Hepatocyte (in vitro differentiated cells): ENCODE data around the gene IMMP2L. TPM values are rescaled to one million over a fixed set of nuclear protein-coding genes. Genes with fewer than 3 reads are reported as not detected.

ENCODE experiments used
- DNase-seq: peaks from one replicate; pipeline ENCODE4 v3.0.0-alpha.2; 2016; ENCODE audit warnings: low spot score
- H2AFZ ChIP-seq: fragments of 200-600 bp; sonication (generic); 2 replicates; pipeline ENCODE4 v1.6.0; 2016; ENCODE audit warnings: antibody characterized with exemption, mild to moderate bottlenecking
- H3K27ac ChIP-seq: fragments of 200-600 bp; sonication (generic); 2 replicates; pipeline ENCODE4 v1.5.1; 2016; ENCODE audit warnings: mild to moderate bottlenecking
- H3K27me3 ChIP-seq: fragments of 200-600 bp; sonication (generic); 2 replicates; pipeline ENCODE4 v1.6.1; 2016
- H3K36me3 ChIP-seq: fragments of 200-600 bp; sonication (generic); replicated peaks from 2 replicates; pipeline ENCODE4 v1.5.1; 2016; ENCODE audit warnings: low read depth; ENCODE audit not compliant: insufficient read depth
- H3K4me1 ChIP-seq: fragments of 200-600 bp; sonication (generic); 2 replicates; pipeline ENCODE4 v1.5.1; 2016; ENCODE audit warnings: mild to moderate bottlenecking, moderate library complexity; ENCODE audit not compliant: insufficient read depth
- H3K4me2 ChIP-seq: fragments of 200-600 bp; sonication (generic); 2 replicates; pipeline ENCODE4 v1.6.0; 2016
- H3K4me3 ChIP-seq: fragments of 200-600 bp; sonication (generic); 2 replicates; pipeline ENCODE4 v1.5.1; 2016; ENCODE audit warnings: mild to moderate bottlenecking
- H3K79me2 ChIP-seq: fragments of 200-600 bp; sonication (generic); 2 replicates; pipeline ENCODE4 v1.6.0; 2017; ENCODE audit warnings: mild to moderate bottlenecking
- H3K9me2 ChIP-seq: fragments of 200-600 bp; sonication (generic); replicated peaks from 2 replicates; pipeline ENCODE4 v1.6.0; 2017; ENCODE audit warnings: mild to moderate bottlenecking; ENCODE audit not compliant: insufficient read depth
- H3K9me3 ChIP-seq: fragments of 200-600 bp; sonication (generic); 2 replicates; pipeline ENCODE4 v1.5.1; 2016; ENCODE audit warnings: low read depth, mild to moderate bottlenecking
- H4K20me1 ChIP-seq: fragments of 200-600 bp; sonication (generic); 2 replicates; pipeline ENCODE4 v1.6.0; 2016; ENCODE audit warnings: mild to moderate bottlenecking; ENCODE audit not compliant: insufficient read depth, poor library complexity, severe bottlenecking
- CTCF ChIP-seq: fragments of 200-600 bp; sonication (generic); IDR thresholded peaks from 2 replicates; pipeline ENCODE4 v1.5.1; 2016; ENCODE audit warnings: antibody characterized with exemption, mild to moderate bottlenecking; ENCODE audit not compliant: poor library complexity
- EZH2 ChIP-seq: fragments of 200-600 bp; sonication (generic); IDR thresholded peaks from 2 replicates; pipeline ENCODE4 v1.6.1; 2016; ENCODE audit warnings: antibody characterized with exemption, mild to moderate bottlenecking, borderline replicate concordance
- EZH2phosphoT487 ChIP-seq: fragments of 200-600 bp; sonication (generic); IDR thresholded peaks from one replicate; pipeline ENCODE4 v1.6.1; 2018; ENCODE audit warnings: antibody characterized with exemption, mild to moderate bottlenecking, low read depth, moderate library complexity; ENCODE audit not compliant: unreplicated experiment, severe bottlenecking
- WGBS: methylation state at CpG from one replicate; pipeline ENCODE4 v1.1.6; 2016; ENCODE audit warnings: low lambda C conversion rate; ENCODE audit errors: missing lambda C conversion rate; 5-methylcytosine and 5-hydroxymethylcytosine counted together
- polyA plus RNA-seq: library from polyadenylated mRNA; unstranded; fragments of >200 nt; fragmentation: Nextera tagmentation; extraction: Ambion mirVana; gene quantifications from 2 replicates; pipeline ENCODE4 v1.2.1, GENCODE V29; 2016
- total RNA-seq: library from RNA; depleted of rRNA; stranded (reverse); fragments of >200 nt; gene quantifications from 2 replicates; pipeline ENCODE4 v1.2.3, GENCODE V29; 2014

IMMP2L gene
- total and polyA plus RNA-seq, 2 experiments from 2014 or later, result 13.3 to 17.6 TPM

- Histone ChIP-seq H3K27me3 (no peaks in the 10 kb centered on the region), H3K4me1 (peaks cover 7% of the 10 kb centered on the region), H4K20me1 (no peaks in the 10 kb centered on the region), H3K27ac (no peak overlapping the region), H2AFZ (no peak overlapping the region), H3K9me2 (no peaks in the 10 kb centered on the region), H3K4me2 (no peak overlapping the region), H3K4me3 (no peak overlapping the region), H3K36me3 (no peaks in the 10 kb centered on the region), H3K79me2 (no peaks in the 10 kb centered on the region), H3K9me3 (no peaks in the 10 kb centered on the region)
- TF ChIP-seq EZH2phosphoT487 (no peak), EZH2 (no peak), CTCF (no peak)
- DNase-seq, result no peak
These were observed 532.0 kb downstream of the IMMP2L start for GRCh38 chr7:111030336-111030735.

GRCh38 chr7:111029574-111030251 is 532.6 kb downstream of the IMMP2L start:
- no peaks in the 10 kb centered on the region for H3K9me3 ChIP-seq
- no peaks in the 10 kb centered on the region for H3K79me2 ChIP-seq
- no peak overlapping the region for H3K4me3 ChIP-seq
- WGBS, result 44% methylated on average over 1 of the region's 1 CpG
- DNase-seq, result peak; percentile 33
- H3K27me3 ChIP-seq, result no peaks in the 10 kb centered on the region
- TF ChIP-seq EZH2phosphoT487 (no peak), EZH2 (no peak), CTCF (no peak)
- no peaks in the 10 kb centered on the region for H3K36me3 ChIP-seq
- H3K27ac ChIP-seq, result peak overlapping the region; percentile 23
- no peak overlapping the region for H3K4me2 ChIP-seq
- H3K4me1 ChIP-seq, result peaks cover 7% of the 10 kb centered on the region
- no peak overlapping the region for H2AFZ ChIP-seq
- no peaks in the 10 kb centered on the region for H3K9me2 ChIP-seq
- no peaks in the 10 kb centered on the region for H4K20me1 ChIP-seq

DNA sequence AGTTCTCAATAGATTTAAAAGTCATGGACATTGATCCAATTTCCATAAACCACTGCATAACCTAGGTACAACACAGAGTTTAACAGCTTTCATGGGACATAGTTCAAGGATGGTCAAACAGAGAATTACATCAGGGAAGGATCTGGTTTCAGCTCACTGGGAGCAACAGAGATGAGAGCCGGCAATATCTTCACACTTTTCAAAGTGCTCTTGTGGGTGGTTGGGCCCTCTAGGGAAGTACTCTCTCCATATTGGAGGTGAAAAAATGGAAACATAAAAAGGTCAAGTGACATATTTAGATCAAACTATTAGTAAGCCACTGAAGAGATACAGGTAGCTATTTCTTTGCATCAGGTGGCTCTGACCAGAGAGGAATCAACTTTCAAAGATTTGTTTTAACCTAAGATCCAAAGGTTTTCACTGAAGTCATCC is 533.1 kb downstream of the IMMP2L start:
- H3K36me3 ChIP-seq, result no peaks in the 10 kb centered on the region
- no peak for TF ChIP-seq EZH2phosphoT487
- no peak for TF ChIP-seq EZH2
- no peak for TF ChIP-seq CTCF
- H3K9me3 ChIP-seq, result no peaks in the 10 kb centered on the region
- H3K27ac ChIP-seq, result peak overlapping the region; percentile 23
- WGBS, result 60% methylated on average over 1 of the region's 1 CpG
- H3K4me3 ChIP-seq, result no peak overlapping the region
- H3K27me3 ChIP-seq, result no peaks in the 10 kb centered on the region
- H2AFZ ChIP-seq, result no peak overlapping the region
- H3K4me1 ChIP-seq, result peaks cover 7% of the 10 kb centered on the region
- no peaks in the 10 kb centered on the region for H3K9me2 ChIP-seq
- H3K4me2 ChIP-seq, result no peak overlapping the region
- H4K20me1 ChIP-seq, result no peaks in the 10 kb centered on the region
- no peak for DNase-seq
- H3K79me2 ChIP-seq, result no peaks in the 10 kb centered on the region
